PFSK-1 (cell line): ENCODE measurements around the gene ADCY1.

Experiments
- FOXP2 ChIP-seq: optimal IDR thresholded peaks from 2 replicates; pipeline ENCODE3; 2011; ENCODE audit warnings: borderline replicate concordance, control low read depth, inconsistent platforms; ENCODE audit not compliant: insufficient read depth; ENCODE audit errors: extremely low read length, extremely low read depth
- POLR2AphosphoS5 ChIP-seq: IDR thresholded peaks from 2 replicates; pipeline ENCODE4 v1.6.1; 2012; ENCODE audit warnings: low read depth, mild to moderate bottlenecking, control low read depth, low read length, moderate library complexity
- REST ChIP-seq, 2 experiments: IDR thresholded peaks; 2 replicates each; pipeline versions ENCODE4 v1.6.1 to v1.8.0; 2011 to 2012; ENCODE audit warnings: low read depth in 2 of 2, low read length in 2 of 2, control low read depth in 1 of 2, inconsistent platforms in 1 of 2, mild to moderate bottlenecking in 1 of 2, moderate library complexity in 1 of 2; ENCODE audit not compliant: insufficient read depth in 1 of 2
- SIN3A ChIP-seq: IDR thresholded peaks from 2 replicates; pipeline ENCODE4 v1.6.1; 2012; ENCODE audit warnings: mild to moderate bottlenecking, low read length, moderate library complexity, borderline replicate concordance; ENCODE audit not compliant: insufficient read depth
- TAF1 ChIP-seq: IDR thresholded peaks from 2 replicates; pipeline ENCODE4 v1.6.1; 2012; ENCODE audit warnings: low read length, control low read depth, borderline replicate concordance; ENCODE audit not compliant: insufficient read depth

GRCh38 chr7:45710271-45711160 lies 136.3 kb downstream of the ADCY1 start:
- TF ChIP-seq REST (IDR thresholded peaks at IDR 0.05; ENCODE audit: insufficient read depth in 1 of 2, low read depth in 2 of 2, low read length in 2 of 2) (no peak), TAF1 (no peak), POLR2AphosphoS5 (no peak), SIN3A (no peak), FOXP2 (no peak)
